ENCODE measurements around the gene PDE11A. TPM values are rescaled to one million over a fixed set of nuclear protein-coding genes. Genes with fewer than 3 reads are reported as not detected.

PDE11A gene
- total RNA-seq, 4 donors from 2014 or later: 0.12 TPM; not detected in 3

GRCh38 chr2:177592397-177592796 is 480.2 kb downstream of the PDE11A start:
- TF ChIP-seq POLR2A (IDR thresholded peaks at IDR 0.05): no peak
- TF ChIP-seq, protein P1, sequence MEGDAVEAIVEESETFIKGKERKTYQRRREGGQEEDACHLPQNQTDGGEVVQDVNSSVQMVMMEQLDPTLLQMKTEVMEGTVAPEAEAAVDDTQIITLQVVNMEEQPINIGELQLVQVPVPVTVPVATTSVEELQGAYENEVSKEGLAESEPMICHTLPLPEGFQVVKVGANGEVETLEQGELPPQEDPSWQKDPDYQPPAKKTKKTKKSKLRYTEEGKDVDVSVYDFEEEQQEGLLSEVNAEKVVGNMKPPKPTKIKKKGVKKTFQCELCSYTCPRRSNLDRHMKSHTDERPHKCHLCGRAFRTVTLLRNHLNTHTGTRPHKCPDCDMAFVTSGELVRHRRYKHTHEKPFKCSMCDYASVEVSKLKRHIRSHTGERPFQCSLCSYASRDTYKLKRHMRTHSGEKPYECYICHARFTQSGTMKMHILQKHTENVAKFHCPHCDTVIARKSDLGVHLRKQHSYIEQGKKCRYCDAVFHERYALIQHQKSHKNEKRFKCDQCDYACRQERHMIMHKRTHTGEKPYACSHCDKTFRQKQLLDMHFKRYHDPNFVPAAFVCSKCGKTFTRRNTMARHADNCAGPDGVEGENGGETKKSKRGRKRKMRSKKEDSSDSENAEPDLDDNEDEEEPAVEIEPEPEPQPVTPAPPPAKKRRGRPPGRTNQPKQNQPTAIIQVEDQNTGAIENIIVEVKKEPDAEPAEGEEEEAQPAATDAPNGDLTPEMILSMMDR (IDR thresholded peaks at IDR 0.05): no peak
- WGBS, 2 donors: 80 to 83% methylated on average over 1 to 2 of the region's 2 CpGs
- Histone ChIP-seq H3K27ac (no peak overlapping the region), H3K9me3 (no peaks in the 10 kb centered on the region), H3K27me3 (no peaks in the 10 kb centered on the region), H3K4me1 (no peaks in the 10 kb centered on the region), H3K36me3 (no peaks in the 10 kb centered on the region), H3K4me3 (no peak overlapping the region)
- DNase-seq: no peak
- intact Hi-C loops (cut with DNase I): no loop called here

DNA sequence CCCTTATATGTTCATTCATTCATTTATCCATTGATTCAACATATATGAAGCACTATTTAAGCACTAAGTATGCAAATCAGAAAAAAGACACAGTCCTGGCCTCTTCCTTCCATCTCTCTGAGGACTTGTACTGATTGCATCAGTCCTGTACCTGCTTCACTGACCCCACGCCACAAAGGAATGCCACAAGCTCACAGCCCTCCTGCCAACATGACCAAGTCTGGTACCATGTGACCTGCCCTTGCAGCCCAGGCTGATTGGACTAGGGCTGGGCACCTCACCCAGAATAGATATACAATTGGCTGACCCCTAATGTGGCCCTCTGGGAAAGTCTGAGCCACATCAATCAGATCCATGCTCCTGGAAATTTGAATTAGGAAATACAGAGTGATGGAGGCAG is 483.4 kb downstream of the PDE11A start:
- Histone ChIP-seq H3K27me3 (no peaks in the 10 kb centered on the region), H3K4me1 (no peaks in the 10 kb centered on the region), H3K9me3 (no peaks in the 10 kb centered on the region), H3K27ac (no peak overlapping the region), H3K4me3 (no peak overlapping the region), H3K36me3 (no peaks in the 10 kb centered on the region)
- DNase-seq: no peak
- WGBS, 2 donors: 78 to 86% methylated on average over 1 of the region's 1 CpG
- intact Hi-C loops (cut with DNase I): no loop called here
- TF ChIP-seq, protein P1 (IDR thresholded peaks at IDR 0.05): no peak
- no peak for TF ChIP-seq POLR2A (IDR thresholded peaks at IDR 0.05)

DNA sequence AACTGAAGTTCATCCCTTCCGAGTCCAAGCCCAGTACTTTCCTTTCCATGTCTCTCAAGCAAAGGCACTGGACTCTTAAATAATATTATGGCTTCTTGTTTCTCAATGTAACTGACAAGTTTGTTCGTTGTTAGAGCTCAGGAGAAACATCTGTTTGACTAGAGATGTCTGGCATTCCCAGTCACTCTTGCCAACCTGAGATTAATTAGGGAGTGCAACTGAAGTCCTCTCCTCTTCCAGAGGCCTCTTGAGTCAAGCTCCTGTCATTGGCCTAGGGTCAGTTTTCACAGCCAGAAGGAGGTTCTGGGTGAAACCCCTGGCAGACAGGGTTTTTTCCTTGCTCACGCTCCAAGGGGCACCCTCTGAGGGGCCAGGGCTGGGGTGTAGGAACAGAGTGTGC is 483.9 kb downstream of the PDE11A start:
- no peaks in the 10 kb centered on the region for H3K27me3 ChIP-seq
- H3K9me3 ChIP-seq: no peaks in the 10 kb centered on the region
- no peaks in the 10 kb centered on the region for H3K4me1 ChIP-seq
- H3K4me3 ChIP-seq: no peak overlapping the region
- intact Hi-C loops (cut with DNase I): no loop called here
- no peak overlapping the region for H3K27ac ChIP-seq
- no peaks in the 10 kb centered on the region for H3K36me3 ChIP-seq
- TF ChIP-seq, protein P1 (IDR thresholded peaks at IDR 0.05): no peak
- TF ChIP-seq POLR2A (IDR thresholded peaks at IDR 0.05): no peak
- no peak for DNase-seq
- 60 to 63% methylated on average over 3 of the region's 3 CpGs for WGBS, 2 donors

DNA sequence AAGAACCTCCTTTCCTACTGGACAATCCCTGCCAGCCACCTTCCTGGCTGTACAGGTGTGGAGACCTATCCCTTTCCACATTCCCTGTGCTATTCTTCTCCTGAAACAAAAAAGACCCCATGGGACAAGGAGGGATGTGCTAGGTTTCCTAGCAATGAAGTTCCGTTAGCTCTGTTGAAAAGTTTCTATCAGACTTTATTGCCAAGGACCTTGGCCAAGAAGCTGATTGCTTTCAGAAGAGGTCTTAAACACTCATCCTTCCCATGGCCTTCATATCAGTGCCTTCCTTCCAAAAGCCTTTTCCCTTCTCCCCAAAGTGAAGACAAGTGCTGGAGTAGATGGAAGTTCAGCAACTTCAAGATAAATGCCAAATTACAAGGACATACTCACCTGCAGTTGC is 485.2 kb downstream of the PDE11A start:
- no peaks in the 10 kb centered on the region for H3K36me3 ChIP-seq
- no peak overlapping the region for H3K27ac ChIP-seq
- no peaks in the 10 kb centered on the region for H3K27me3 ChIP-seq
- H3K4me1 ChIP-seq: no peaks in the 10 kb centered on the region
- no peaks in the 10 kb centered on the region for H3K9me3 ChIP-seq
- WGBS, 2 donors: 80 to 85% methylated on average over 1 of the region's 1 CpG
- no peak for TF ChIP-seq POLR2A (IDR thresholded peaks at IDR 0.05)
- TF ChIP-seq, protein P1 (IDR thresholded peaks at IDR 0.05): no peak
- no peak overlapping the region for H3K4me3 ChIP-seq
- no peak for DNase-seq
- intact Hi-C loops (cut with DNase I): no loop called here

DNA sequence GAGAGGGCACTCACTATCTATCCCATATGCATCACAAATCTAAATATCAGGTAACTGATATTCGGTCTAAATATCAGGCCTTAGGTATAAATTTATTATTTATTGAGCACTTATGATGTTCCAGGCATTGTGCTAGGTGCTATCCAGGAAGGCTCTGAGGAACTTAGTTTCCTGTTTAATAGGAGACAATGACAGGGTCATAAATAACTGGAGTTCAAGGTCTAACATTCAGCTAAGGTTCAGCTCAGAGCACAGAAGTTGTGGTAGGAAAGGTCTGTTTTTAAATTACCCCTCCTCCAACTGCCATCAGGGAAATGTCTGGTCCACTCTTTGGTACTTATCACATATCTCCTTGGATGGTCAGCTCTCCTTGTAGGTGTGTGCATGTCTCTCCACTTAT is 486.4 kb downstream of the PDE11A start:
- no peak overlapping the region for H3K4me3 ChIP-seq
- DNase-seq: no peak
- no peaks in the 10 kb centered on the region for H3K27me3 ChIP-seq
- intact Hi-C loops (cut with DNase I): no loop called here
- H3K4me1 ChIP-seq: no peaks in the 10 kb centered on the region
- H3K36me3 ChIP-seq: no peaks in the 10 kb centered on the region
- WGBS, 2 donors: 89 to 90% methylated on average over 1 of the region's 1 CpG
- no peak overlapping the region for H3K27ac ChIP-seq
- H3K9me3 ChIP-seq: no peaks in the 10 kb centered on the region
- TF ChIP-seq, protein P1 (IDR thresholded peaks at IDR 0.05): no peak
- TF ChIP-seq POLR2A (IDR thresholded peaks at IDR 0.05): no peak

Data from esophagus squamous epithelium (tissue), 5 donors.